Activated CD4-positive, alpha-beta T cell treated with anti-CD3 and anti-CD28 coated beads for 24 hours (primary cell): ENCODE data around the gene GRK2.
A peak's percentile ranks its signal among the peaks of the same experiment; 100 is the strongest.
"Not testable (repeated sequence)": the region's sequence is repeated elsewhere in the genome, so short reads cannot be mapped to it uniquely, and the experiment has no call there.

Experiments used
- DNase-seq, 2 donors: peaks; one replicate each; pipeline ENCODE4 v3.0.0-alpha.2; 2020; ENCODE audit warnings: low read depth in 2 of 2

Gene GRK2

GRCh38 chr11:67253872-67254624 lies 12.2 kb upstream of the GRK2 start:
- no peak for DNase-seq

- DNase-seq: no peak
These were observed 11.5 kb upstream of the GRK2 start for GRCh38 chr11:67254798-67255197.

- DNase-seq: no peak
These were observed 10.9 kb upstream of the GRK2 start for GRCh38 chr11:67255353-67255752.

GRCh38 chr11:67255864-67256263 lies 10.4 kb upstream of the GRK2 start:
- no peak for DNase-seq

- DNase-seq: no peak
These were observed 9.7 kb upstream of the GRK2 start for GRCh38 chr11:67256477-67257135.

GRCh38 chr11:67260406-67260805 lies 5.9 kb upstream of the GRK2 start:
- no peak for DNase-seq

GRCh38 chr11:67260885-67261639 lies 5.2 kb upstream of the GRK2 start:
- DNase-seq: not testable (repeated sequence)

- no peak for DNase-seq
These were observed 4.7 kb upstream of the GRK2 start for GRCh38 chr11:67261640-67261945.

GRCh38 chr11:67261946-67262681 lies 4.2 kb upstream of the GRK2 start:
- no peak for DNase-seq

GRCh38 chr11:67262731-67263675 lies 3.3 kb upstream of the GRK2 start:
- DNase-seq: peak in 1 of 2 donors; percentile 65

GRCh38 chr11:67264260-67264659 lies 2.0 kb upstream of the GRK2 start:
- no peak for DNase-seq

- no peak for DNase-seq
These were observed 1.2 kb upstream of the GRK2 start for GRCh38 chr11:67264877-67265632.

- DNase-seq: peak; percentile 66 to 69
These were observed 432 bp upstream of the GRK2 start for GRCh38 chr11:67265633-67266448.

- no peak for DNase-seq
These were observed 1.2 kb downstream of the GRK2 start for GRCh38 chr11:67267188-67268080.

GRCh38 chr11:67268081-67268961 lies 2.0 kb downstream of the GRK2 start:
- DNase-seq: peak in 1 of 2 donors; percentile 53

GRCh38 chr11:67268962-67269268 lies 2.6 kb downstream of the GRK2 start:
- DNase-seq: no peak

- no peak for DNase-seq
These were observed 3.4 kb downstream of the GRK2 start for GRCh38 chr11:67269401-67270255.
